MM.1S (cell line): ENCODE data around the gene ANK2.

ENCODE experiments used
- DNase-seq: peaks from one replicate; pipeline ENCODE4 v3.0.0-alpha.2; 2015
- H2AFZ ChIP-seq: fragments of 300-600 bp; sonication (generic); 2 replicates; pipeline ENCODE4 v1.6.0; 2016; ENCODE audit warnings: antibody characterized with exemption, low read length
- H3F3A ChIP-seq: fragments of 300-600 bp; sonication (generic); 2 replicates; pipeline ENCODE4 v1.6.1; 2016; ENCODE audit warnings: mild to moderate bottlenecking, antibody characterized with exemption, low read length, moderate library complexity, mixed read lengths; ENCODE audit not compliant: insufficient read depth
- H3K27ac ChIP-seq: fragments of 300-600 bp; sonication (generic); 2 replicates; pipeline ENCODE4 v1.5.1; 2016; ENCODE audit warnings: mild to moderate bottlenecking, low read length
- H3K27me3 ChIP-seq: fragments of 300-600 bp; sonication (generic); replicated peaks from 2 replicates; pipeline ENCODE4 v1.6.0; 2016; ENCODE audit warnings: low read length; ENCODE audit not compliant: insufficient read depth
- H3K36me3 ChIP-seq: fragments of 300-600 bp; sonication (generic); replicated peaks from 2 replicates; pipeline ENCODE4 v1.6.1; 2016; ENCODE audit warnings: mild to moderate bottlenecking, low read length, mixed read lengths; ENCODE audit not compliant: insufficient read depth
- H3K4me1 ChIP-seq: fragments of 300-600 bp; sonication (generic); 2 replicates; pipeline ENCODE4 v1.6.1; 2016; ENCODE audit warnings: low read length, mixed read lengths
- H3K4me2 ChIP-seq: fragments of 300-600 bp; sonication (generic); 2 replicates; pipeline ENCODE4 v1.6.0; 2016; ENCODE audit warnings: low read depth, low read length
- H3K4me3 ChIP-seq: fragments of 300-600 bp; sonication (generic); 2 replicates; pipeline ENCODE4 v1.5.1; 2016; ENCODE audit warnings: low read length, mixed read lengths
- H3K79me2 ChIP-seq: fragments of 300-600 bp; sonication (generic); 2 replicates; pipeline ENCODE4 v1.6.1; 2016; ENCODE audit warnings: mixed run types, low read length, mixed read lengths
- H3K9ac ChIP-seq: fragments of 300-600 bp; sonication (generic); 2 replicates; pipeline ENCODE4 v1.6.1; 2016; ENCODE audit warnings: low read length, mixed read lengths
- H3K9me2 ChIP-seq: fragments of 300-600 bp; sonication (generic); replicated peaks from 2 replicates; pipeline ENCODE4 v1.6.1; 2016; ENCODE audit warnings: mild to moderate bottlenecking, low read length, mixed read lengths; ENCODE audit not compliant: insufficient read depth
- H3K9me3 ChIP-seq: fragments of 300-600 bp; sonication (generic); replicated peaks from 2 replicates; pipeline ENCODE4 v1.6.1; 2016; ENCODE audit warnings: mild to moderate bottlenecking, low read length, mixed read lengths; ENCODE audit not compliant: insufficient read depth
- H4K20me1 ChIP-seq: fragments of 300-600 bp; sonication (generic); 2 replicates; pipeline ENCODE4 v1.6.1; 2016; ENCODE audit warnings: mild to moderate bottlenecking, low read length, moderate library complexity, mixed read lengths; ENCODE audit not compliant: insufficient read depth
- EZH2 ChIP-seq: fragments of 300-600 bp; sonication (generic); optimal IDR thresholded peaks from 2 replicates; pipeline ENCODE3; 2017; ENCODE audit warnings: low read depth, mild to moderate bottlenecking, antibody characterized with exemption, low read length, mixed read lengths
- EZH2phosphoT487 ChIP-seq: fragments of 300-600 bp; sonication (generic); IDR thresholded peaks from 2 replicates; pipeline ENCODE4 v1.6.1; 2018; ENCODE audit warnings: antibody characterized with exemption, low read length
- TF ChIP-seq, protein P1 (sequence below): fragments of 300-600 bp; sonication (generic); IDR thresholded peaks from 2 replicates; pipeline ENCODE4 v1.5.1; 2016; ENCODE audit warnings: antibody characterized with exemption, low read length, mixed read lengths

Gene ANK2

GRCh38 chr4:113187358-113187757 lies 137.9 kb downstream of the ANK2 start:
- Histone ChIP-seq H3K9me2 (no peaks in the 10 kb centered on the region), H3K9me3 (no peaks in the 10 kb centered on the region), H3K9ac (no peak overlapping the region), H3F3A (no peaks in the 10 kb centered on the region), H2AFZ (no peak overlapping the region), H3K4me3 (no peak overlapping the region), H4K20me1 (no peaks in the 10 kb centered on the region), H3K27ac (no peak overlapping the region), H3K79me2 (no peaks in the 10 kb centered on the region), H3K27me3 (no peaks in the 10 kb centered on the region), H3K4me2 (no peak overlapping the region), H3K36me3 (no peaks in the 10 kb centered on the region), H3K4me1 (no peaks in the 10 kb centered on the region)
- TF ChIP-seq, protein P1, sequence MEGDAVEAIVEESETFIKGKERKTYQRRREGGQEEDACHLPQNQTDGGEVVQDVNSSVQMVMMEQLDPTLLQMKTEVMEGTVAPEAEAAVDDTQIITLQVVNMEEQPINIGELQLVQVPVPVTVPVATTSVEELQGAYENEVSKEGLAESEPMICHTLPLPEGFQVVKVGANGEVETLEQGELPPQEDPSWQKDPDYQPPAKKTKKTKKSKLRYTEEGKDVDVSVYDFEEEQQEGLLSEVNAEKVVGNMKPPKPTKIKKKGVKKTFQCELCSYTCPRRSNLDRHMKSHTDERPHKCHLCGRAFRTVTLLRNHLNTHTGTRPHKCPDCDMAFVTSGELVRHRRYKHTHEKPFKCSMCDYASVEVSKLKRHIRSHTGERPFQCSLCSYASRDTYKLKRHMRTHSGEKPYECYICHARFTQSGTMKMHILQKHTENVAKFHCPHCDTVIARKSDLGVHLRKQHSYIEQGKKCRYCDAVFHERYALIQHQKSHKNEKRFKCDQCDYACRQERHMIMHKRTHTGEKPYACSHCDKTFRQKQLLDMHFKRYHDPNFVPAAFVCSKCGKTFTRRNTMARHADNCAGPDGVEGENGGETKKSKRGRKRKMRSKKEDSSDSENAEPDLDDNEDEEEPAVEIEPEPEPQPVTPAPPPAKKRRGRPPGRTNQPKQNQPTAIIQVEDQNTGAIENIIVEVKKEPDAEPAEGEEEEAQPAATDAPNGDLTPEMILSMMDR: no peak
- no peak for TF ChIP-seq EZH2phosphoT487
- no peak for TF ChIP-seq EZH2
- DNase-seq: no peak

DNA sequence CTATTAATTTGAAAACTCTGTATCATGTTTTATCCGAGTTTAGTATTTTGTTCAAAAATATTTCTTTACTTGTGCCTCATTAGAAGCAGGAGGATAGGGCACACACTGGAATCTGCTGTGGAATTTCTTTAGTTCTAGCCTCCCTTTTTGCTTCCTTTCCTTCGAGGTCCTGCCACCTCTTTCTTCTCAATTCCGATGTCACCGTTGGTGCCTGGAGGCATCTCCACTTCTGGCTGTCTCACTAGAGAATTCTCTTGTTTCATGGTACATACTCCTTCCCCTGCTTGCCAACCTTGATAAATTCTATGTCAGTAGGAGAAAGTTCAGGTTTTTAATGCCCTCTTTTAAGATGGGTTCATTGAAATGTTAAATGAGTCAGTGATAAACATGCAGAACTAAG lies 140.1 kb downstream of the ANK2 start:
- Histone ChIP-seq H3K4me3 (no peak overlapping the region), H3K4me2 (no peak overlapping the region), H4K20me1 (no peaks in the 10 kb centered on the region), H3K9me2 (no peaks in the 10 kb centered on the region), H3F3A (no peaks in the 10 kb centered on the region), H3K9ac (no peak overlapping the region), H3K4me1 (no peaks in the 10 kb centered on the region), H3K27ac (no peak overlapping the region), H3K9me3 (no peaks in the 10 kb centered on the region), H2AFZ (no peak overlapping the region), H3K27me3 (no peaks in the 10 kb centered on the region), H3K36me3 (no peaks in the 10 kb centered on the region), H3K79me2 (no peaks in the 10 kb centered on the region)
- TF ChIP-seq EZH2: no peak
- no peak for DNase-seq

GRCh38 chr4:113209153-113209552 lies 159.7 kb downstream of the ANK2 start:
- DNase-seq: no peak
- Histone ChIP-seq H3K4me1 (no peaks in the 10 kb centered on the region), H3K4me2 (no peak overlapping the region)

DNA sequence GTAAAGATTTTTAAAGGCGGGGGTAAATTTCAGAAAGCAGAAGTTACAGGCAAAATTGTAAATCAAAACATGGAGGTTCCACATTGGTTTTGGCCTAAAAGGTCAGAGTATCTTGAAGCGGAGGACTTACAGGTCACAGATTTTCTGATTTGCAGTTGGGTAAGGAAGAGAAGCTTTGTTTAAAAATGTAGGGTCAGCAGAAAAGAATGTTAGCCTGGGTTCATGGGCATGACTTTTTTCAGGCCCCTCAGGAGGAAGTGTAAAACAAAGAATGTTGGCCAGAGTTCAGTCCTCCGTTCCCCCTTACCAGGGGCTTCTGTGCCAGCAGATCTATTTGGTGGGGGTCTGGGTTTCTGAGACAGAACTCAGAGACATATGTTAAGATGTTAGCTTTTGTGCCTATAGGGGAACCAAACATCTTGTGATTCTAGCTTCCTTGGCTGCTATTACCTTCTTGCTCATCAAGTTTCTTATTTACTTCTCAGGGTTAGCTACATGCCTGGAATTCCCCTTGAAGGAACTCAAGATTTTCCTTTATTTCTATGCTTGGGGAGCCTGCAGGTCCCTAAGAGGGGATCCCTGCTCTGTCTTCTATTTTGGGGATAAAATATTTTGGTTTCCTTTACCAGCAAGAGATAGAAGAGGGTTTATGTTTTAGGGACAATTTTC lies 160.3 kb downstream of the ANK2 start:
- H3K36me3 ChIP-seq: no peaks in the 10 kb centered on the region
- no peak for DNase-seq

More at GRCh38 chr4:113209153-113209552, 159.7 kb downstream of the ANK2 start:
- Histone ChIP-seq H3K9me3 (no peaks in the 10 kb centered on the region), H3K79me2 (no peaks in the 10 kb centered on the region), H3K36me3 (no peaks in the 10 kb centered on the region), H3F3A (no peaks in the 10 kb centered on the region), H3K9ac (no peak overlapping the region), H4K20me1 (no peaks in the 10 kb centered on the region), H3K4me3 (no peak overlapping the region), H3K9me2 (no peaks in the 10 kb centered on the region), H3K27ac (no peak overlapping the region), H2AFZ (no peak overlapping the region), H3K27me3 (no peaks in the 10 kb centered on the region)
- no peak for TF ChIP-seq EZH2phosphoT487
- TF ChIP-seq, protein P1: no peak
- TF ChIP-seq EZH2: no peak

More for the DNA sequence above, 160.3 kb downstream of the ANK2 start:
- Histone ChIP-seq H3K79me2 (no peaks in the 10 kb centered on the region), H3K9me3 (no peaks in the 10 kb centered on the region), H3F3A (no peaks in the 10 kb centered on the region), H3K4me1 (no peaks in the 10 kb centered on the region), H4K20me1 (no peaks in the 10 kb centered on the region), H3K4me2 (no peak overlapping the region), H3K4me3 (no peak overlapping the region), H3K27me3 (no peaks in the 10 kb centered on the region), H3K9ac (no peak overlapping the region), H2AFZ (no peak overlapping the region), H3K27ac (no peak overlapping the region), H3K9me2 (no peaks in the 10 kb centered on the region)
- TF ChIP-seq, protein P1: no peak
- TF ChIP-seq EZH2 (no peak), EZH2phosphoT487 (no peak)
